Stimulated activated CD8-positive, alpha-beta memory T cell treated with anti-CD3 and anti-CD28 coated beads, Interleukin-12 subunit alpha, Interleukin-12 subunit beta, amount 100 ng/mL, for 24 hours (primary cell): ENCODE data around the gene FGF10.

Experiments used
- DNase-seq: peaks from one replicate; pipeline ENCODE4 v3.0.0-alpha.2; 2020; ENCODE audit errors: extremely low read depth

FGF10 gene

DNA sequence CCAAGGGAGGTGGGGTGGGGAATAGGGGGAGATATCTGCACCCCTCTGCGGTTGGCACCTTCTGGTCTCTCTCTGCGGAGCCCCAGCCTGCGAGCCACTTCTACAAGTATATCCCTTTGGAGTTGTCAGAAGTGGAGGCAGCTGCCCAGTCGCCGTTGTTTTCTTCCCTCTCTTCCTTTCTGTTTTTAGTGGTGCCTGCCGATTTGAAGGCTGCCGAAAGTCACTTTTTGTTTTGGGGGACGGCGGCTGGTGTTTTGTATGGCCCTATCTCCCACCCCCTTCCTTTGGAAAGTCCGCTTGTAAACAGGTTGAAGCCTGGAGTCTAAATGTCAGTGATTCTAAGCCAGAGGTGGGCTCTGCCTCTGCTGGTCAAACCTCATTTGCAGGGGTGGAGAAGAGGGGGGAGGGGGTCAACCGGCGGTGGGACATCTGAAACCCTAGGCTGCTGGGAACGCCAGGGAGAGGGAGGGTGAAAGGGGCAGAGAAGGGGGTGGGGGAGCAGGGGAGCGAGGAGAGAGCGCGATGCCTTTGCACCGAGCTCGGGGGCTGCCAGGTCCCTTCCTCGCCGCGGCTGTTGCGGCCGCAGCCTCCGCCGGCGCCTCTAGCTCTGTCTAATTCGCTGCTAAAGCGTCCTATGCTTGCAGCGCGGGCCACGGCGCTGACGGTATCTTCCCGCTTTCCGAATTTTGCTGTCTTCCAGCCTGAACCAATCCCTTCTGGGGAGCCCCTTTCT lies at the start of gene FGF10:
Gene FGF10 (minus strand): TSS at position 331 of the 733 bp plus-strand sequence. CDS start 738 bp downstream, outside the sequence.
- DNase-seq: no peak

DNA sequence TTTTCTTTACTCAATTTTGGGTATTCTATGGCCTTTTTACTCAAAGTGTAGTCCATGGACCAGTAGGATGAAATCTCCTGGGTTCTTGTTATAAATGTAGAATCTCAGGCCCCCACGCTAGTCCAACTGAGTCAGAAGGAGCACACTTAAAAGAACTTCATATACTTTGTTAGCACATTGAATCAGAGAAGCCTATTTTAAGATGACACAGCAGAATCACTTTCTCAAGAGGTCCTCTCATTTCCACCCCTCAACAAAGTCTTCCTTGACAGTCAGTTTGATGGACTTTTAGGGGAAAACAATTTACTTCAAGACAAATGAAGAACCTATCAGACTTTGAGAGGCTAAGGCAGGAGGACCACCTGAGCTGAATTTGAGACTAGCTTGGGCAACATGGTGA lies 37.7 kb upstream of the FGF10 start:
- no peak for DNase-seq

DNA sequence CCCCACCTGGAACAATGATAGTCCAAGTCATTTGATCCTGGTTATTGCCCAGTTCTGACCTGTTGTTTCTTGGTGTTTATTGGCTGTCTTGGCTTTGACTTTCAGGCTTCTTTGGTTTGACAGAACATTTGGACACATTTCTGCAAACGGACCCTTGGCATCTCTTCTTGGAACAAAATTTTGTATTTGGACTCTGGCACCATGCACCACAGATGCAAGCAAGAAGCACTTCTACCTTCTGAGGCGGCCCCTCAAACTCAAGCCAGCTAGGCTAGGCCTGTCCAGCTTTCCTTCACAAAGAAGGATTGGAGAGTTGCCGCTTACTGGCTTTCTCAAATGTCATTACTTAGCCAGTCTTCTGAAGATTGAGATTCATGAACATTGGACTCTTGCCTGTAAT lies 23.1 kb upstream of the FGF10 start:
- DNase-seq: no peak

DNA sequence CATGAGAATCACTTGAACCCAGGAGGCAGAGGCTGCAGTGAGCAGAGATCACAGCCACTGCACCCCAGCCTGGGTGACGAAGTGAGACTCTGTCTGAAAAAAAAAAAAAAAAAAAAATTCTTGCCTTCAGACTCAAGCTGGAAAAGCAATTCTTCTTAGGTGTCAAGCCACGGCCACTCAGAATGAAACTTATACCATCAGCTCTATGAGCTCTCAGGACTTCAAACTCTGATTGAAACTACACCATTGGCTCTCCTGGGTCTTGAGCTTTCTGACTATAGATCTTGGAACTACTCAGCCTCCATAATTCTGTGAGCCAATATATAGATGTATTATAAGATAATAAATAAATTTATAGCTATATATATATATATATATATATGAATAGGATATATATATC lies 12.9 kb upstream of the FGF10 start:
- DNase-seq: no peak

DNA sequence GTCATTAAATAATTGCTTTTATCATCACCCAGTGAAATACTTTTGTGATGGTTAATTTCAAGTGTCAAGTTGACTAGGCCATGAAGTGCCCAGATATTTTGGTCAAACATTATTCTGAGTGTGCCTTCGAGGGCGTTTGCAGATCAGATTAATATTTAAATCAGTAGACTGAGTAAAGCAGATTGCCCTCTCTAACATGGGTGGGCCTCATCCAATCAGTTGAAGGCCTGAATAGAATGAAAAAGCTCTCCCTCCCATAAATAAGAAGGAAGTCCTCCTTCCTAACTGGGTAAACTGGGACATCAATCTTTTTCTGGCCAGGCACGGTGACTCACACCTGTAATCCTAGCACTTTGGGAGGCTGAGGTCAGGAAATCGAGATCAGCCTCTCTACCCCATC lies 12.4 kb upstream of the FGF10 start:
- DNase-seq: no peak

DNA sequence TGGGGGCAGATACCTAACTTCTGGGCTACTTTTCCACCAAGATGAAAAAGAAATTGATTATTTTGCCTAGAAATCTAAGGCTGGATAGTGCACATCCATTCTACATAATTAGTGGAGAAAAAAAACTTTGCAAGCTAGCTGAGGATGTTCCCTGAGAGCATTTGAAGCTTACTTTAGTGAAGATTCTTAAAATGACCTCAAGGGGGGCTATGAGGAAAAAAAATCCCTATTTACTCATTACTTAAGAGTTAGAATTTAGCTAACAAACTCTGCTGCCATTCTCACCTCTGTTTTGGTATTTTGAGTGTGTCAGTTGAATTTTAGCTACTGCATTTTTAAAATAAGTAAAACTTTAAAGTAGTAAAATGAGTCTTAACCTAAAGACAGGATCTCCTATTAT lies 9.2 kb upstream of the FGF10 start:
- no peak for DNase-seq

DNA sequence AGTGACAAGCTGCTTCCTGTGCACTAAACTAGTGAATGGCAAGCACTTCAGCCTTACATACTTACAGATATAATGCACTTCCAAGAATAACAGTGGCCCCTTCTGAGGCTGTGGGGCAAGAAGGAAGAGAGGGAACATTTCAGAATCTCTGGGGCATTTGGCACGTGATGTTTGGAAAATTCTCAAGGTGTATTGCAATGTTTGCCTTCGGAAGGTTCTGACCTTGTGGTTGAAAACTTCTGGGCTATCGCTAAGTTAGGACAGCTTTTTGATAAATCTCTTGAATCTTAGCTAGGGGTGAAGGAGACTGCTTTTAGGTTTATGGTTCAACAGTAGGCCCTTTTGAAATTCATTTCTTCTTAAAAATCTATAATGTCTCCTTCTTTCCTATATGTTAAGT lies 7.1 kb upstream of the FGF10 start:
- no peak for DNase-seq

DNA sequence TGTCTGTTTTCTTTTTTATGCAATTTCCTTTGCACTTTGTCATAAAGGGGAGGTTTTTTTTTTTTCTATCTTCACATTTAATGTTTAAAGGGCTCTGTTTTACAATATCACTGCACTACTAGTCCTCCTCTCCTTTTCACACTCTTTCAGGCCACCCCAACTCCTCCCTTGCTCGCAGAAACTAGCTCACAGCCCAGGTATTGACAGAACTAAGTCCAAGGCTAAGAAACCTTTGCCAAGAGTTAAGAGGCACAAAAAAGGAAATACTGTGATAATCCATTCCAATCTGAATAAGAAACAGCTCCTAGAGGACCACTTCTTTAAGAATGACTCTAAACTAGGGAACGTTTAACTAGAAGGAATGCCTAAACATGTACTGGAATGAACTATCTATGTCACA lies 1.1 kb upstream of the FGF10 start:
- DNase-seq: no peak

DNA sequence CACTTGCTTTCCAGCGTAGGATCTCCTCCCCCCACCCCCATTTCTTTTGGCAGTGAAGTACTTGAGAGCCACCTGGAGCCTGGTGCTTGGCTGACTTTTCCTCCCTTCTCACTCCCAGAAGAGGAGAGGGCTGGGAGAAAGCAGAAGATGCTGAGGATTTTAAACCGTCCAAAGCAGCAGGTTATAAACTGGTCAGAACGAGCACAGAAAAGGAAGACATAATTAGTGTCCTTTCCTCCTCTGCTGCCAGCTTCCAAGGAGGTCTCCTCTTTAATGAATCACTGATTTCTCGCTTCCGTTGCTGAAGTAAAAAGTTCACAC lies 563 bp upstream of the FGF10 start:
- DNase-seq: no peak

DNA sequence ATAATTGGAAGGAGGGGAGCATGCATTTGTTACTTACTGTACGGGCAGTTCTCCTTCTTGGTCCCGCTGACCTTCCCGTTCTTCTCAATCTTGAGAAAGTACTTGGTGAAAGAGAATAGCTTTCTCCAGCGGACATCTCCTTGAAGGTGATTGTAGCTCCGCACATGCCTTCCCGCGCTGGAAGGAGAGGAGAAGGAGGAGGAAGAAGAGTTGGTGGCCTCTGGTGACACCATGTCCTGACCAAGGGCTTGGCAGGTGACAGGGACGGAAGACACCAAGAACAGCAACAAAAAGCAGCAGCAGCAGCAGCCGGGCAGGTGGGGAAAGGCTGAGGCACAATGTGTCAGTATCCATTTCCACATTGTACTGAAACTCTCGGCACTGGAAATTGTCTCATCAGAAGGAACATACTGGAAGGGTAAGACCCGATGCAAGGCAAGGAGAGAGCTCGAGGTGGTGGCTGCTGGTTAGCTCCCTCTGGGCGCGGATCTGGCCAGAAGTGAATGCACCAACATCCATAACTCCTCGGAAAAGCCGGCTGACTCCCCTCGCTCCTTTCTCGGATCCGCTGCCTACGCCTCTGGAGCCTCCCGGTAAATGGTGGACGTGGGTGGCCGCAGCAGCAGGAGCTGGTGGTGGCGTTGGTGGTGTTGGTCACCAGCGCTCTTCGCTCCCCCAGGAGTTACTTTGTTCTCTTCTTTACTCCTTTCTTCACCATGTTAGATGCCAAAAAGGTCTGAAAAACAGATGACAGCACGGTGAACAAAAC lies 715 bp downstream of the FGF10 start:
- no peak for DNase-seq

DNA sequence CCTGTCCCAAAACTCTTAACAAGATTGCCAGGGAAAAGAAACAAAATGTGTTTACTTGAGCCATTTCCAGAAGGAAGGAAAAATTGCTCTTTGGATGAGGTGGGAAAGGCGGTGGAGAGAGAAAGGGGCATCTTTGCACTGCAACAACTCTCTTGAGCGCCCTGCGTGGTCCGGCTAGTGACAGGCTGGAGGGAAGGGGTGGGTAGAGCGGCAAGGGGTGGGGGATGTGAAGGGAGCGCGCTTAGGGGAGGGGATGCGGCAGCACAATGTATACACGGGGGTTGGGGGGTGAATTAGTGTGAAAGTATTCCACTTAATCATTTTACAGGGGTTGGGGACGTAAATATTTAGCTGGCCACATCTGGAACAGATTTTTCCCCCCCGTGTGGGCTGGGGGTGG lies 1.3 kb downstream of the FGF10 start:
- no peak for DNase-seq

DNA sequence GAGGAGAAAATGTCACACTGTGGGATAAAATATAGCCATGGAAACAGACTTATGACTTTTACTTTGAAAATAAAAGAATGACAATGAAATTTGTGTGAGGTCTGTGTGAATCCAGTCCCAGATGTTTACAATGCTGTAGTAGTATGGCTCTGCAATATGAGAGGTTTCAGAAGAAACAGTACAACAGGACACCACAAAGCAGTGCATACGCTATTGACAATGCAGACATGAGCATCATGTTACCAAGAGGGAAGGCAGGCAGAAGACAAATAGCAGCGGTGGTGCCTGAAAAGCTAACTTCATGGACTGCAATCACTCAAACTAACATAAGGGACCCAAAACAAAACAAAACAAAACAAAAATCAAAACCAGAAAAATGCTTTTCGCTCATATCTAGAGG lies 1.8 kb downstream of the FGF10 start:
- no peak for DNase-seq

DNA sequence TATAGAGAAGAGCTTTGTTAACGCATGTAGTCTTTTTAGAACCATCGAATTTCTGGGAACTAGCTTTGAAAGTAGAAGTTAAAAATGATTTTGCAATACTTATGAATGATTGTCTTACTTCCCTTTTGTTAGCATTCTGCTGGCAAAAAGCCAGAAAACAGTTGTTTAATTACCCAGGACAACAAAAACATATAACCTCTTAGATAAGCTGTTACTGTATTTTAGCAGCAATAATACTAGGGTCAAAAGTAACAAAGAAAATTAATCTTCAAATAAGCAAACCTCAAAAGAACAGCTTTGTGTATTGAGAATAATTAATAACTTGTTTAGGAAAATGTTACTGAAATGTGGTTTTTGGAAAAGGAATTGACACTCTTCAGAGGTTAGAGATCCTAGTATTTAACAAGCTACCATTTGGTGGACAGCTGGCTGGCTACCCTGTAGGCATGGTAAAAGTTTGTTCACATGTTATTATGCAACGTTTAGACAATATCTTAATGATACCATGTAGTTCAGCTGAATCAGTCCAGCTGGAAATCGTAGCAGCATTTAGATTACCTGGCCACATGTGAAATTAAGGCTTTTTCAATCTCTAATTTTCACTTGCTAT lies 3.8 kb downstream of the FGF10 start:
- DNase-seq: no peak

DNA sequence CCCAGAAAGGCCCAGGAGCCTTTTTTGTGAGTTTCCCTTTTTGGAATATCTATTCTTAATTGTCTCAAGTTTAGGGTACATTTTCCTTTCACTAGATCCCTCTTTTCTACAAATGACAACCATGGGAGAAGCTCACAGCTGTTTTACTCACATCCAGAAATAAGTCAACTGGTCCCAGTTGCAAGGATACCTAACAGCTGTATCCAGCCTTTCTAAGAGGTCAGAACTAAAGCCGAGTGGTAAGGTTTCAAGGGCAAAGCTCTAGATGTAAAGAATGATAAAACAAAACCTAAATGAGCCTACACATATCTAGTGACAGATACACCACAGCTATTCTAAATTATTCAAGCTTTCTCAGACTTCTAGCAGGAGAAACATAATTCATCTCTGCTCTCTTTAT lies 4.4 kb downstream of the FGF10 start:
- DNase-seq: no peak

DNA sequence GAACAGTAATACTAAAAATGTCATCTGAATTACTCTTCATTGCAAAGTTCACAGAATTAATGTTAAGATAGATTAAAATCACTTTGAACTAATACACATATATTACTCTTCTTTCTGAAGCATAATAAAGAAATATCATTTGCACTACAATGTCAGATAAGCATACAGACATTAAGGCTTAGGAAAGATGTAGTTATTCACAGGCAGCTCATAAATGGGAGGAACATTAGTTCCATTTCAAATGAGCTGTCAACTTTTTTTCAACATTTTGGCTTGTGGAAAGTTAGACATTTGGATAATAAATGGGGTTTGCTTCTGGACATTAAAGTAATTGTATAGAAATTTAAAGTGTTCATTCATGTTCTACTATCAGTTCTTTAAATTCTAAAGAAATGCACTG lies 6.3 kb downstream of the FGF10 start:
- DNase-seq: no peak

DNA sequence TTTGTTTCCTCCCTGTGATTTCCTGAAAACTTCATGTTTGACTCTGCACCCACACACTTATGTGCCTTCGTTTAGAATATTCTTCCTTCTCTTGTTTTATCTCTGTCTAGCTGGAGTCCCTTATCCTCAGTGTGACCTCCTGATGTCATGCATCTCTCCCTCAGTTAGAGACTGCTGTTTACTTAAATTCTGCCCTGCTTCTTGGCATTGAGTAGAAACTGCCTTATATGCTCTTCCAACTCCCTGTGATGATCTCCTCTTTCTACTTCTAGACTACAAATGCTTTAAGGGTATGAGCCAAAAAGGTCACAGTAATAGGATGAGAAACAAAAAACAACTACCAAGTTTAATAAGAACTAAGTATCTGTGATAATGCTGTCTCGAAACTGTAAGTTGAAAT lies 12.2 kb downstream of the FGF10 start:
- no peak for DNase-seq

DNA sequence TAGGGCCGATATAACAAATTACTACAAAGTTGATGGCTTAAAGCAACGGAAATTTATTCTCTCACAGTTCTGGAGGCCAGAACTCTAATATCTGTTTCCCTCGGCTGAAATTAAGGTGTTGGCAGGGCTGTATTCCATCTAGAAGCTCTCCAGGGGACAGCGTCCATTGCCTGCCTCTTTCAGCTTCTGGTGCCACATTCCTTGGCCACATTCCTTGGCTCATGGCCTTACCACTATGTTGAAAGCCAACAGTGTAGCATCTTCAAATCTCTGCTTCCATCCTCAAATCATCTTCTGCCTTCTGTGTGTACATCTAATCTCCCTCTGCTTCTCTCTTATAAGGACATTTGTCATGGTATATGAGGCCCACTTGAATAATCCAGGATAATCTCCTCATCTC lies 17.2 kb downstream of the FGF10 start:
- no peak for DNase-seq

DNA sequence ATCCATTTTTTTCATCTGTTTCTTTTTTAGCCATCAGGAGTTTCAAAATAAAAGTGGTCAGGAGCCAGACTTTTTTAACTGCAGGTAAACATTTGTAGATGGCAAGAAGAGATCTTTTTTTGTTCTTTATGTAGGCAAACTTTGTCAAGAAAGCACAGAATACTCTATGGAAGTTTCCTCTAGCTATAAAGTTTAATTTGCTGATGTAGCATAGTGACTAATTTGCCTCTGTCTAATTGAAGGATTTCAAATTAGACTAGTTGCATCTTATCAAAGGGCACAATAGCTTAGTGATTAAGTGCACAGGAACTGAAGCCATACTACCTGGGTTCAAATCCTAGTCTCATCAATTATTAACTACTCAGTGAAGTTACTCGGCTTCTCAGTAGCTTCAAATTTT lies 22.0 kb downstream of the FGF10 start:
- no peak for DNase-seq

DNA sequence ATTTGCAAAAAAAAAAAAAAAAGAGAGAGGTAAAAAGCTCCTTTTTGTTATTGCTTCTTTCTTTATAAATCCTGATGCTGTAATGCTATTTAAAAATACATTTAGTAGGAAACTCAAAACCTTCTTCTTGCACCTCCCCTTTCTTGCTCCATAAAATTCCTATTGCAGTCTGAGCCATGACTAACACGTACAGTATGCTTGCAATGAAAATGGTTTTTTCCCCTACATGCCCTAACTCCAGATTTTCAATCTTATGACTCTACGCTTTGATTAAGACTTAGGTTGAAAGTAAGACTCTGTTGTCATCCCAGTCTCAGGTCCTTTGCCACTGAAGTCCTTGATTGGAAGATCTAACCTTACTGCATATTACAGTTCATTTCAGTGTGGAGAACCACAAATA lies 23.9 kb downstream of the FGF10 start:
- no peak for DNase-seq

DNA sequence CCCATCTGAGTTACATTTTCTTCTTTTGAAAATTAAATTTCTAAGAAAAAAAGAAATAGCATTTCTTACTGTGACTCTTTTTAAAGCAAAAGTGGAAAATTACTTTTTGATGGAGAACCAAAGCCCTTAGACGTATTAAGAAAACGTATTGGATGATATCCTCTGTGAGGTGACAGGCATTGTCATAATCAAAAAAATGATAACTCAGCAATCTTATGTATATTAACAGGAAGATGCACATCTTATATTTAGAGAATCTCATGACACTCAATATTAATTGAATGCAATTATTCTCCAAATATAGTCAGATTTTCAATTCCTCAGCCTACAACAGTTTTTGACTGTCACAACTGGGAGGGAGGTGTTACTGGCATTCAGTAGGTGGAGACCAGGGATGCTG lies 25.1 kb downstream of the FGF10 start:
- no peak for DNase-seq

DNA sequence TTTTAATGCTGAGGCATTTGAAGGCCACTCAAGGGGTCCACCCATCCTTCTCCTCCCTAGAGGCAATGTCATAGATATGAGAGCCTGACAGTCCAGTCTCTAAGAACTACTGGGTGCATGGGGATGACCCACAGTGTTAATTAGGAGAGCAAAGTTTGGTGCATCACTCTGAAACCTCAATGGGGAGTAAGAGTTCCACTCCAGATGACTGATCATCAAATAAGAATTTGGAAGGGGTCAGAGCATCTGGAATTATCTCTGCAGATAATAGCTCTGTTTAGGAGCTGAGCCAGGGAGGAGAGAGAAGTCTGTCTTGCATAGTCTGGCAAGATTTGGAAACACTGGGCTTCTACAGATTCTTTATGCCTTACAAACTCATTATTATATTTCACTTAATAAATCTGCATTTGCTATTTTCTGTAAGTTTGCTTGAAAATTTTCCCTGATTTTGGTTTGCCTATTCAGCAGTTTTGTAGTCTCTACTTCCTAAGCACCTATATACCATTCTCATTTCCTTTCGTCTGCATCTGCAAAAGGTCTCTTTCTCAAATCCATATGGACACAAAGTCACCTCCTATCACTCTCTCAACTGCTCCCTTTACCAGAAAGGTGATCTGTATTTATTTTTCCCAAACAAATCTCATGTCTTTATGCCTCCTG lies 27.7 kb downstream of the FGF10 start:
- DNase-seq: no peak

DNA sequence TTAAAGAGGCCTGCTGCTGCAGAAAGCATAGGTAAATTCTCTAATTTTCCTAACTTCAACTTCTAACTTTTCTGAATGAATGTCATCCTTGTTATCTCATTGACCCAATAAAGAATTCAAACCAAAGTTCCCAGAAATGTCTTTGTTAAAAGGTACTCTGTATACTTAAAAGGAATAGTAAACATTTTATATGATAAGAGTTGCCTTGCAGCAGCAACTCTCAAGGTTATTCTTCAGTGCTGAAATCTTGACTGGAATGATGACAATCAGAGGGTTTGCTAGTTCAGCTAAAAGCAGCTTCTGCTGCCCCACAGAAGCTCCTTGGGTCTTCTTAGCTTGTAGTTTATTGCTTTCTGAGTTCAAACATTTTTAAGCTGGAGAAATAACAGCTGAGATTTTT lies 28.3 kb downstream of the FGF10 start:
- no peak for DNase-seq

DNA sequence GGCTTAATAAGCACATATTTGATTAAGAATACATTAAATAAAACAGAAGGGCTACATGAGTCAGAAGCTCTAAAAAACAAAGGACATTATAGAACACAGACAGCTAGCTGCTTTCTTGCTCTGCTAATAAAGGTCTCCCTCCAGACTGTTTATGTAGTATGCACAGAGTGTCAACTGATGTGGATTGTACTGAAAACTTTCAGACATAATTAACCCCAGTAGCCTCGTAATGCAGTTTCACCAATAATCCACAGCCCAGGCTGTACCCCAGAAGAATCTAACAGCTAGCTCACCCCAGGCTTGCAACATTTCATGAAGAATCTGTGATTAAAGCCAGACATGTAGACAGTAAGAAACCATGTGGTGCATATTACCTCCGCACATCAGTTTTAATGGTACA lies 30.8 kb downstream of the FGF10 start:
- no peak for DNase-seq
